Spinal cord (tissue), 10 donors: ENCODE measurements around the gene RPL13A. TPM values are rescaled to one million over a fixed set of nuclear protein-coding genes. Genes with fewer than 3 reads are reported as not detected.

Experiments used
- DNase-seq, 6 donors: peaks; one replicate each; pipeline versions ENCODE4 v3.0.0 to v3.0.0-alpha.2; 2013 to 2015; ENCODE audit warnings: low spot score in 6 of 6, low read depth in 4 of 6
- H3K27ac ChIP-seq: one replicate; pipeline ENCODE4 v1.5.1; 2013; ENCODE audit warnings: low read depth, low read length, control low read depth
- H3K27me3 ChIP-seq: one replicate; pipeline ENCODE4 v1.6.1; 2013; ENCODE audit warnings: low read length; ENCODE audit not compliant: control insufficient read depth, insufficient read depth
- H3K36me3 ChIP-seq: one replicate; pipeline ENCODE4 v1.6.1; 2013; ENCODE audit warnings: low read length; ENCODE audit not compliant: control insufficient read depth, insufficient read depth
- H3K4me1 ChIP-seq: one replicate; pipeline ENCODE4 v1.6.1; 2013; ENCODE audit warnings: low read length; ENCODE audit not compliant: control insufficient read depth, insufficient read depth
- H3K4me3 ChIP-seq: one replicate; pipeline ENCODE4 v1.5.1; 2013; ENCODE audit warnings: low read depth, low read length, control low read depth
- H3K9me3 ChIP-seq: one replicate; pipeline ENCODE4 v1.6.1; 2013; ENCODE audit warnings: low read length; ENCODE audit not compliant: control insufficient read depth, insufficient read depth
- WGBS: methylation state at CpG from one replicate; pipeline ENCODE4 v1.1.5; 2013; ENCODE audit warnings: missing lambda C conversion rate; ENCODE audit not compliant: insufficient coverage; 5-methylcytosine and 5-hydroxymethylcytosine counted together
- long read RNA-seq, 4 donors: transcript quantifications; one replicate each; lab custom pipeline, GENCODE V29; 2026
- polyA plus RNA-seq, 2 donors: library from polyadenylated mRNA; unstranded; fragments of 120-200 nt; gene quantifications; one replicate each; pipeline ENCODE4 v1.2.1, GENCODE V29; 2013; ENCODE audit not compliant: insufficient read length in 2 of 2
- total RNA-seq, 2 donors: library from RNA; depleted of rRNA in 1 of 2; stranded (reverse); fragments of 120-200 nt in 1 of 2; fragments of >200 nt in 1 of 2; gene quantifications; one replicate each; pipeline versions ENCODE4 v1.2.3 to v1.2.4, GENCODE V29; 2013 to 2014
- donor health status: healthy.

RPL13A gene
- total RNA-seq = 1,000 to 10,000 TPM; 1,320 to 2,994 TPM
- polyA plus RNA-seq = 1,000 to 10,000 TPM; 1,955 to 2,049 TPM
- long read RNA-seq, donor 1, transcript RPL13A-214 (8 exons, 1,122 nt) = minor isoform, 13 of 645 reads
- long read RNA-seq, donor 1, transcript RPL13A-204 (5 exons, 728 nt) = minor isoform, 30 of 645 reads
- long read RNA-seq, donor 1, transcript RPL13A-201 (8 exons, 1,181 nt) = major isoform, 403 of 645 reads
- long read RNA-seq, donor 1, partial matches to known transcripts = 186 of 645 reads
- long read RNA-seq, donor 1, other reads (novel, unspliced or antisense) = 11 of 645 reads
- long read RNA-seq, donor 2, transcript RPL13A-201 (8 exons, 1,181 nt) = major isoform, 296 of 404 reads
- long read RNA-seq, donor 2, transcript RPL13A-214 (8 exons, 1,122 nt) = minor isoform, 8 of 404 reads
- long read RNA-seq, donor 2, partial matches to known transcripts = 94 of 404 reads
- long read RNA-seq, donor 2, other reads (novel, unspliced or antisense) = 0 of 404 reads
- long read RNA-seq, donor 3, transcript RPL13A-204 (5 exons, 728 nt) = minor isoform, 10 of 588 reads
- long read RNA-seq, donor 3, transcript RPL13A-214 (8 exons, 1,122 nt) = minor isoform, 23 of 588 reads
- long read RNA-seq, donor 3, transcript RPL13A-201 (8 exons, 1,181 nt) = major isoform, 405 of 588 reads
- long read RNA-seq, donor 3, partial matches to known transcripts = 142 of 588 reads
- long read RNA-seq, donor 3, other reads (novel, unspliced or antisense) = 7 of 588 reads
- long read RNA-seq, donor 4, transcript RPL13A-214 (8 exons, 1,122 nt) = minor isoform, 70 of 2,966 reads
- long read RNA-seq, donor 4, transcript RPL13A-201 (8 exons, 1,181 nt) = major isoform, 1,969 of 2,966 reads
- long read RNA-seq, donor 4, transcript RPL13A-204 (5 exons, 728 nt) = minor isoform, 42 of 2,966 reads
- long read RNA-seq, donor 4, partial matches to known transcripts = 776 of 2,966 reads
- long read RNA-seq, donor 4, other reads (novel, unspliced or antisense) = 103 of 2,966 reads

- Histone ChIP-seq H3K27ac (peak within 1 kb of the TSS; percentile 92), H3K27me3 (no peaks in the 10 kb centered on the region), H3K9me3 (no peaks in the 10 kb centered on the region), H3K4me1 (peaks cover 33% of the 10 kb centered on the region), H3K36me3 (peaks cover 33% of the 10 kb centered on the region), H3K4me3 (peak within 1 kb of the TSS; percentile 100)
- peak; percentile 99 to 100 (median 100) for DNase-seq
- WGBS = 0% methylated on average over 57 of the region's 57 CpGs
These were observed at the start of gene RPL13A for GRCh38 chr19:49487277-49488045. Gene RPL13A, plus strand, starts transcription at chr19:49487608. Its CDS starts 22 bp downstream, at chr19:49487630.

- H3K36me3 ChIP-seq = no peaks in the 10 kb centered on the region
- peak in 1 of 6 donors; percentile 91 for DNase-seq
- H3K27ac ChIP-seq = no peak overlapping the region
- 10% methylated on average over 2 of the region's 6 CpGs for WGBS
- peaks cover 30% of the 10 kb centered on the region for H3K4me1 ChIP-seq
- peaks cover 97% of the 10 kb centered on the region for H3K27me3 ChIP-seq
- H3K4me3 ChIP-seq = no peak overlapping the region
- H3K9me3 ChIP-seq = no peaks in the 10 kb centered on the region
These were observed 49.1 kb upstream of the RPL13A start for GRCh38 chr19:49438261-49438660.

GRCh38 chr19:49439836-49440235 lies 47.6 kb upstream of the RPL13A start:
- no peak overlapping the region for H3K27ac ChIP-seq
- H3K27me3 ChIP-seq = peaks cover 81% of the 10 kb centered on the region
- H3K4me1 ChIP-seq = peaks cover 33% of the 10 kb centered on the region
- no peak overlapping the region for H3K4me3 ChIP-seq
- no peaks in the 10 kb centered on the region for H3K36me3 ChIP-seq
- no peak for DNase-seq
- 78% methylated on average over 1 of the region's 6 CpGs for WGBS
- H3K9me3 ChIP-seq = no peaks in the 10 kb centered on the region

DNA sequence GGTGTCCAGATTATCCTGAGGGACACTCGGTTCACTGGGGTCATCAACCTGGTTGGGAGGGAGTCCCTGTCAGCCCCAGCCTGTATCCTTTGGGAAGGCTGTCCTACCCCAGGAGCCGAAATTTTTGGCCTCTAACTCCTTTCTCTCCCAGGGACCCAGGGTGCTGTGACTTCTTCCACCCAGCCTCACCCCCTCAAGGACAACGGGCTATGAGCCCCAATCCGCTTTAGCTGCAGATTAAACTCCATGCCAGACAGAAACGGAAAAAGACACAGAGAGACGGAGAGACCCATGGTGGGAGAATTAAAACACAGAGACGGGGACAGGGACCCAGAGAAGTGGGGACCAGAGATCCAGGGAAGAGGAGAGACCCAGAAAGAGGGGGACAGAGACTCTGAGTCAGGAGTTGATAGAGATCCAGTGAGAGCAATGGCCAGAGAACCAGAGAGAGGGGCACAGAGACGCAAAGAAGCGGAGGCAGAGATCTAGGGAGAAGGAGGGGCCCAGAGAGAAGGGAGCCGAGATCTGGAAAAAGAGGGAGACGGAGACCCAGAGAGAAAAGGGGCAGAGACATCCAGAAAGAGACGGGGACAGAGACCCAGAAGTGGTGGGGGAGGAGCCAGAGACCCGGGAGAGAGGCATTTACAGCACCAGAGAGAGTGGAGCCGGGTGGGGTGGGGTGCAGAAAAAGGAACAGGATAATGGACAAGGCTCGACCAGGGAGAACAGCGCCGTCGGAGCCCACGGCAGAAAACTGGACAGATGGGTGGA lies 46.8 kb upstream of the RPL13A start:
- Histone ChIP-seq H3K9me3 (no peaks in the 10 kb centered on the region), H3K4me1 (peaks cover 33% of the 10 kb centered on the region), H3K27ac (no peak overlapping the region), H3K4me3 (no peak overlapping the region), H3K36me3 (peaks cover 3% of the 10 kb centered on the region), H3K27me3 (peaks cover 73% of the 10 kb centered on the region)
- no peak for DNase-seq
- 24% methylated on average over 16 of the region's 19 CpGs for WGBS

DNA sequence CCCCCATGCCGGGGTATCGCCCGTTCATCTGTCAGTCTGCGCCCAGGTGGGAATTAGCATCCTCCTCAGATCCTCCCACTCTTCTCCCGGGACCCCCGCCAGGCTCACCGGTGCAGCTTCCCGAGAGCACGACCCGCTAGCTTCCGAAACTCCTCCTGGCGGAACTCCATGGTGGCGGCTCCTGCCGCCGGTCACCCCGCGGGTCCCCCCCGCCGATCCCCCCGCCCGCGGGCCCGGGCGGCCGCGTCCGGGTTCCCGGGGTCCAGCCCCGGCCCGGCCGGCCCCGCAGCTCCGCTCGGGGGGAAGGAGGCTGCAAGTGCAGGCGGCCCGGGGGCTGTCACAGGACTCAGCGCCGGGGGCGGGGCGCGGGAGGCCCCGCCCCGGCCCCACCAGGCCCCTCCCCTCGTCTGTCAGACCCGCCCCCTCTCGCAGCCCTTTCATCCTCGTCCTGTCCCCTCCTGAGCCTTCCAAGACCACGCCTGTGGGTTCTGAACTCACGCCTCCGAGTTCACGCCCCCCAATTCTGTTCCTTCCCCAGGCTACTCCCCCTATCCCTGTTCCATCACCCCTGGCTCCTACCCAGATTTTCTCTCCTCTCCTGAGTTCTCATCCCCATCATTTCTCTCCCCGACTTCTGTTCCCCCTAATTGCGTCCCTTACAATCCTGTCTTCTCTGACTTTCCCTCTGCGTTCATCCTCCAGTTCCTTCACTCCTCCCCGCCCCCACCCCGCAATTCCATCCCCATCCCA lies 46.0 kb upstream of the RPL13A start, which contains the start of gene SLC17A7:
TSS of gene SLC17A7 (minus strand) at position 318 of the 750 bp plus-strand sequence. CDS start at position 170, 148 bp downstream.
- Histone ChIP-seq H3K36me3 (peaks cover 7% of the 10 kb centered on the region), H3K27ac (no peak within 1 kb of the TSS), H3K4me3 (no peak within 1 kb of the TSS), H3K4me1 (peaks cover 29% of the 10 kb centered on the region), H3K27me3 (peaks cover 66% of the 10 kb centered on the region), H3K9me3 (no peaks in the 10 kb centered on the region)
- peak in 1 of 6 donors; percentile 72 for DNase-seq
- 3% methylated on average over 53 of the region's 56 CpGs for WGBS

DNA sequence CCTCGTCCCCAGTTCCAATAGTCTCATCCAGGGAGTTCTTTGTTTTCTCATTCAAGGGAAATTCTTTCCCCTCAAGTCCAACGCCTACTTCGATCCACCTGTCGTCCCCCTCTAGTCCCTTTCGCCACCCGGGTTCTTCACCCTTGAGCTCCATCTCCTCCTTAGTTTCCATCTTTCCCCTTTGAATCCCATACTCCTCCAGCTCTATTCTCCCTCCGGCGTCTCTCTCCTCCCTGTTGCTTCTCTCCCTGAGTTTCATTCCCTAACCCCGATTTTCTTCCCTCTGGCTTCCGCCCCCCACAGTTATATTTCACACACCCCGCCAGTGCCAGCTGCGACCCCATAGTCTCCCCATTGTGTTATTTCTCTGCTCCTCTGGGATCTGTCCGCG lies 45.5 kb upstream of the RPL13A start:
- Histone ChIP-seq H3K4me3 (no peak overlapping the region), H3K4me1 (peaks cover 24% of the 10 kb centered on the region), H3K9me3 (no peaks in the 10 kb centered on the region), H3K27ac (no peak overlapping the region), H3K36me3 (peaks cover 13% of the 10 kb centered on the region), H3K27me3 (peaks cover 60% of the 10 kb centered on the region)
- DNase-seq = no peak
- WGBS = 15% methylated on average over 14 of the region's 14 CpGs

GRCh38 chr19:49442354-49442753 lies 45.1 kb upstream of the RPL13A start:
- H3K27ac ChIP-seq = no peak overlapping the region
- DNase-seq = peak in 1 of 6 donors; percentile 65
- 5% methylated on average over 11 of the region's 11 CpGs for WGBS

DNA sequence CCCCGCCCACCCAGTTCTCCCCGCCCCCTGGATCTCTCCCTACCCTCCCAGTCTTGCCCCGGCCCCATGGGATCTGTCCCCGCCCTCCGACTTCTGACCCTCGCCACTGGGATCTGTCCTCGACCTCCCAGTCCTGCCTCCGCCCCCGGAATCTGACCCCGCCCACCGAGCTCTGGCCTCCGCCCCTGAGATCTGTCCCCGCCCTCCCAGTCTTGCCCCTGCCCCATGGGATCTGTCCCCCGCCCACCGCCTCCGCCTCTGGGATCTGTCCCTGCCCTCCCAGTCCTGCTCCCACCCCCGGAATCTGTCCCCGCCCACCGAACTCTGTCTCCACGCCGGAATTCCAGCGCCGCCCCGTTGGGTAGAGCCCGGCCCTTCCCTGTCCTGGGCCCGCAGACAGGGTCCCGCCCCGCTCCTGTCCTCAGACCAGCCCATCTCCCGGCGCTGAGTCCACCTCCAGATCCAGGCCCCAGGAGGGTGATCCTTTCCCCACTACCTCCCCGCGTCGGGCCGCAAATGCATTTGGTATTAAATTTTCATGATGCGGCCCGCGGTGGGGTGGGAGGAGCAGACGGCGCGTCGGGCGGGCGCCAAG lies 44.5 kb upstream of the RPL13A start:
- Histone ChIP-seq H3K4me1 (peaks cover 24% of the 10 kb centered on the region), H3K27ac (peak overlapping the region; percentile 86), H3K36me3 (peaks cover 22% of the 10 kb centered on the region), H3K27me3 (peaks cover 51% of the 10 kb centered on the region), H3K4me3 (peak overlapping the region; percentile 59), H3K9me3 (no peaks in the 10 kb centered on the region)
- WGBS = 0% methylated on average over 41 of the region's 43 CpGs
- peak in 1 of 6 donors; percentile 88 for DNase-seq

More at GRCh38 chr19:49442354-49442753, 45.1 kb upstream of the RPL13A start:
- H3K4me1 ChIP-seq = peaks cover 24% of the 10 kb centered on the region
- H3K36me3 ChIP-seq = peaks cover 17% of the 10 kb centered on the region
- H3K27me3 ChIP-seq = peaks cover 56% of the 10 kb centered on the region
- H3K9me3 ChIP-seq = no peaks in the 10 kb centered on the region
- no peak overlapping the region for H3K4me3 ChIP-seq
